ENCODE data around the gene DNER.

DNA sequence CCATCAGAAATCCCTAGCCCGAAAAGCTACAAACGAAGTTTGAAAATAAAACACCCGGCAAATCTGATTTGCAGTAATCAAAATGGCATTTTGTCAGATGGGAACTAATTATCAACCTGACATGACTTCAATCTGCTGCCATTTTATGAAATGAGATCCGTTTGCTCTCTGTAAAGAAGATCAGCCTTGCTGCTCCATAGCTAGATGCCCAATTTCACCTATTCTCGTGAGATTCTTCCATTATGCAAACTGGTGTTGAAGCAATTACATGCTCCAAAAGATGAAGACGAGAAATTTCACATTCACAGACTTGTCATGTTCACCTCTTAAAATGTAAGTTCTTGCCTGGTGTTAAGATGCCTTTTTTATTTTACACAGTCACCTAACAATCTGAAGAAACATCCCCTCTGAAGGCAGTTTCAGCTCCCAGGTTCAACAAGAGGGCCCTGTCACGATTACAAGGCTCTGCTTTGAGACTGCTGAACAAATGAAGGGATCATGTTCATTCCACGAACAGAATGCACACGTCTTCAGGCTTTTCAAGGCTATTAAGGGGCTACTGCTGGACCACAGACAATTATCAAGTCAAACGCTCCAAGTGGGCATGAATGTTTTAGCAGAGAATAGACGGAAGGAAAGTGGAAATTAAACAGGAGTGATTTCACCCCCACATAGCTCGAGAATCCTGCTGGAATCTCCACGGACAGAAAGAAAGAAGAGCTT lies 270.6 kb downstream of the DNER start:
- TF ChIP-seq, protein P1, sequence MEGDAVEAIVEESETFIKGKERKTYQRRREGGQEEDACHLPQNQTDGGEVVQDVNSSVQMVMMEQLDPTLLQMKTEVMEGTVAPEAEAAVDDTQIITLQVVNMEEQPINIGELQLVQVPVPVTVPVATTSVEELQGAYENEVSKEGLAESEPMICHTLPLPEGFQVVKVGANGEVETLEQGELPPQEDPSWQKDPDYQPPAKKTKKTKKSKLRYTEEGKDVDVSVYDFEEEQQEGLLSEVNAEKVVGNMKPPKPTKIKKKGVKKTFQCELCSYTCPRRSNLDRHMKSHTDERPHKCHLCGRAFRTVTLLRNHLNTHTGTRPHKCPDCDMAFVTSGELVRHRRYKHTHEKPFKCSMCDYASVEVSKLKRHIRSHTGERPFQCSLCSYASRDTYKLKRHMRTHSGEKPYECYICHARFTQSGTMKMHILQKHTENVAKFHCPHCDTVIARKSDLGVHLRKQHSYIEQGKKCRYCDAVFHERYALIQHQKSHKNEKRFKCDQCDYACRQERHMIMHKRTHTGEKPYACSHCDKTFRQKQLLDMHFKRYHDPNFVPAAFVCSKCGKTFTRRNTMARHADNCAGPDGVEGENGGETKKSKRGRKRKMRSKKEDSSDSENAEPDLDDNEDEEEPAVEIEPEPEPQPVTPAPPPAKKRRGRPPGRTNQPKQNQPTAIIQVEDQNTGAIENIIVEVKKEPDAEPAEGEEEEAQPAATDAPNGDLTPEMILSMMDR (IDR thresholded peaks at IDR 0.05; ENCODE audit: low read depth, low read length) = no peak
- TF ChIP-seq EZH2phosphoT487 (IDR thresholded peaks at IDR 0.05; ENCODE audit: low read depth) = no peak

Measured in OCI-LY3 (cell line).